ENCODE results near the gene FSTL4.

Gene FSTL4

DNA sequence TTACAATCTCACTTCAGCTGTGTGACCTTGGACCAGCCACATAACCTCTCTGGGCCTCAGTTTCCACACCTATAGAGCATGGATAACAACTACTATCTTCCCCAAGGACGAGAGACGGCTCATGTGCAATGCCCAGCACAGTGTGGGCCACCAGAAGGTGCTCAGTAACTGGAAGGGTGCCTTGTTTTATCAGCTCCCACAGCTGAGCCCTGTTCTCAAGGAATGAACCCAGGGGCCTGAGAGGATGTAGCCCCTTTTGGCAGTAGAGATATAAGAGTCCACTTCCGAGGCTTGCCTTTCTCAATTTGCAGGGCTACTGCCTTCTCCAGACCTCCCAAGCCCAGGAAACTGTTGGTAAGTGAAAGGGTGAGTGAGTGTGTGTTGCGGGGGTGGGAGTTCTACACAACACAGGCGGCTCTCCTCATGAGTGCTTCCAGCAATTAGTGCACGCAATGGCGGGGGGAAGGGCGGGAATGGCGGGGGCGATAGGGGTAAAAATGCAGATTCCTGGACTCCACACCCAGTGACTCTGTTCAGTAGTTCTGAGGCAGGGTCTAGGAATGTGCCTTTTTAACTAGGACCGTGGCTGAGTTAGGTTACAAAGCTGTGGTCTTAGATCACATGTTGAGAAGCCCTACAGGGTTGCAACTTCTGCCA is 185.1 kb downstream of the FSTL4 start:
- no peak for DNase-seq (ENCODE audit: low read depth)

DNA sequence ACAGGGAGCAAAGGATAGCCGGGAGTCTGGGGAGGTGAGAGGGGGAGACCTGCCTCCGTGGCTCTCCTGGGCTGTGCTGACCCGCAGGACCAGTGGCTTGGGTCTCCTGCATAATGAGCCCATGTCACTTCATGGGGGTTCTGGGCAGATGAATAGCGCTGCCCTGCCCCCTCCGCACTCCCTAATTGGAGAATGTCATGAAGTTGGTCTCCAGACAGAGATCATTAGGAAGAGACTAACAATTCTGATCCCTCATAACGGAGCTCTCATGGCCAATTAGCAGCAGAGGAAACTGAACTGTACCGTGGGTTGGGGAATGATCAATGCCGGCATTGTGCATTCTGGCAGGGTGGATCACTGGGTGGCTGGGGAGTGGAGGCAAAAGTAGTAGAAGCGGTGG is 186.1 kb downstream of the FSTL4 start:
- DNase-seq (ENCODE audit: low read depth): no peak

- DNase-seq (ENCODE audit: low read depth): no peak
Measured at GRCh38 chr5:133425764-133426163, 186.6 kb downstream of the FSTL4 start.

- DNase-seq (ENCODE audit: low read depth): no peak
Measured at GRCh38 chr5:133425222-133425621, 187.1 kb downstream of the FSTL4 start.

DNA sequence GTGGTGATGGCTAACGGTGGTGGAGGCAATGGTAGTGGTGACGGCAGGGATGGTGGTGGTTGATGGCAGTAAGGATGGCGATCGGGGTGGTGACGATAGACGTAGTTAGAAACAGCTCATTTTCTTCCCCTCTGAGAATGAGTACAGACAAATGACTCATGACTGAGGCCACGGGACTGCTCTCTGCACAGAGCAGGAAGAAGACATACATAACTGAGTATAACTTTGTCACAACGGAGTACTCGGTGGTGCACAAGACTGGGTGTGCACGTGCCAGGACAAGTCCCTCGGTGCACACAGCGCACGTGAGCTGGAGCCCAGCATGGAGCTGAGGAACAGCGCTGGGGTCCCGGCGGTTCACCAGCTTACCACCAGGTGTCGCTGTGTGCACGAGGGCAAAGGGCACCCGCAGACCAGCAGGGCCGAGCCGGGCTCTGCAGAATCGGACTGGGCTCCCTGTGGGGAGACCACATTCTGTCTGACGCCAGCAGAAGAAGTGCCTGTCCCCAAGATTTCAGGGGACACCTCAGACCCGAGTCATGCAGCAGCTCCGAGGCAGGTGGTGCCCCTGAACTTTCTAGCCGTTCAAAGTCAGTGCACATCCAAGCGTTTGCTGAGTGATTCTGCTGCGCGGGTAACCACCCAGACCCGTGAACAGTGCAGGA is 188.6 kb downstream of the FSTL4 start:
- peak; percentile 55 for DNase-seq (ENCODE audit: low read depth)

DNA sequence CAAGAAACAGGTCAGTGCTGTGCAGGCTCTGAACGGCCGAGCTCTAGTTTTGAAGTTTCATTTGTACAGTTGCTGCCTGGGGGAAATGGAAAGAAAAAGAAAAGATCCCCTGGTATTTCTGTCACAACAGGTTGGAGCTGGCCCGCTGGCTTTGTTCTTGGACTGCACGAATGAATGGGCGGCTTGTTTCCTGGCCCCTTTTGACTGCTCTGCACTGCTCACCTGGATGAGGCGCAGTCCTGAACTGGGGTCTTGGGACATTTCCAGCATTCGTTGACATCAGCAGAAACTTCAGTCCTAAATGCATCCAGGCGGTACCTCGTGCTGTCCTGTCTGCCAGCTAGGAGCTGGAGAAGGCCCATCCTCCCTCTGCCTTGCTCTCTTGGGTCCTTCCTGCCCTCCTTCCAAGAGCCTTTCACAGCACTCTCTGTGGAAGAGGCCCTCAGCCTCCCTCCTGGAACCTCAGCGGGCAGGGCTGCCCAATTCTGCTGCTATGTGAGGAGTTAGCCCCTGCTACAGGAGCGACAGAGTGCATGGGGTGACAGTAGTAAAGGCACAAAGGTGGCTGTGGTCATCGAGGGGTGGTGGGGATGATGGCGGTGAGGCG is 189.2 kb downstream of the FSTL4 start:
- no peak for DNase-seq (ENCODE audit: low read depth)

DNA sequence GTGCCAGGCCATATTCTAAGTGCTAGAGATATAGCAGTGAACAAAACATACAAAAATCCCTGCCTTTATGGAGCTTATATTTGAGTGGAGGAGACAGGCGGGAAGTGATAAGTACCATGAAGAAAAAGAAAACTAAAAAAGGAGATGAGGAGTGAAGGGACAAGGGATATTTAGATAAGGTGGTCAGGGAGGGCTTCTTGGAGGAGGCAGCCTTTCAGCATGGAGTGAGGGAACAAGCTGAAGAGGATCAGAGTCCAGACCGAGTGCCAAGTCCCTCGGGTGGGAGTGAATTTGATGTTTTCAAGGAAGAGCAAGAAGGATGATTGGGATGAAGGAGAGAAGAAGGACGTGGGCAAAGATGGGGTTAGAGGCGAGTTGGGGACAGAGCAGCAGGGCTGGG is 190.5 kb downstream of the FSTL4 start:
- no peak for DNase-seq (ENCODE audit: low read depth)

DNA sequence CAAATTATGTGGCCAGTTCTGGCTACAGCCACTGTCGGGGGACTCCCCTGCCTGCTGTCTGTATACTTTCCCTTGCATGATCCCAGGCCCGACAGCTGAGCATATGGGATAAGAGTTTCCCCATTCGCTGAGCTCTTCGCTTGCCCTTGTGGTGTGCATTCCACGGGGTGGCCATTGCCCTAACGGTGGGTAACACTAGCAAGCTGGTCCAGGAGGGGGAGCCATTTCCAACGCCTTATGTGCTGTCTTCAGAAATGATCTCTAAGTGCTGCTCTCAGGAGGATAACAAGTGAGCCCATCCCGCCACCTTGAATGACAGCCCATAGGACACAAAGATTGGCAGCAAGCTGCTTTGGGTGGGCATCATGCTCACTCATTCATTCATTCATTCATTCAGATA is 190.9 kb downstream of the FSTL4 start:
- no peak for DNase-seq (ENCODE audit: low read depth)

DNA sequence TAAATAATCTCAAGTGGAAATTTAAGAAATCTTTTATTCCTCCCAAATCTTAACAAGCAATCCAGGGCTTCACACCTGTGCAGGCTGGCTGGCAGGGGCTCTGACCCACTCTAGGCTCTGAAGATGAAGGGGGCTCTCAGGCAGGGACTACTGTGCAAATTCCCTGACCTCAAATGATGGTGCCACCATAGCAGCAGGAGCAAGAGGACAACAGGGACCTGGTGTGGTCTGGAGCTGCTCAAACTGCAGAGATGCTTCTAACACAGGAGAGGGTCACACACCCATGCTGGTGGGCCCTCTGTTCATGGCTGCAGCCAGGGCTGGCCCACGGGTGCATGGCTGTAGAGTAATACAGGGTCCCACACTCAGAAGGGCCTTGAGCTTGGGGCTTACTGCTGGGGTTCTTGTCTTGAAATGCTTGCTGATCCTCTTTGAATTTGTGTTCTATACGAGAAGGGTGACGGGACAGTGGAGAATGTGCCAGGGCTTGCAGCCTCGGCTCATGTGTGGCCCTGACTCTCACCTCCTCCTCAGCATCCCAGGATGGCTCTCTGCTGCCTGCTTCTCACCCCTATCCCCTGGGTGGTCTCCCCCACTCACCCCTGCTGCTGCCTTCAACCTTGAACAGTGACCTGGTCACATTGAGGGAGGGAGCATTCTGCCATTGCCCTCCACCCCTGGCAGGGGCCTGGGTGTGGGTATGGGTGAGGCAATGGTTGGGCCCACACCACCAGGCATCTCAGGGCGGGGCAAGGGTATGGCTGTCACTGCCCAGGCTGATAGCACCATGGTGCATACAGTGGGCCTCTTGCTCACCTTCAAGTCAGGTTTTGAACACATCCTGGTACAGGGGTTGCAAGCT is 191.7 kb downstream of the FSTL4 start:
- DNase-seq (ENCODE audit: low read depth): no peak

GRCh38 chr5:133415906-133416305 is 196.4 kb downstream of the FSTL4 start:
- no peak for DNase-seq (ENCODE audit: low read depth)

- DNase-seq (ENCODE audit: low read depth): no peak
Measured at GRCh38 chr5:133415506-133415905, 196.8 kb downstream of the FSTL4 start.

GRCh38 chr5:133412661-133413060 is 199.7 kb downstream of the FSTL4 start:
- no peak for DNase-seq (ENCODE audit: low read depth)

GRCh38 chr5:133410335-133410828 is 202.0 kb downstream of the FSTL4 start:
- DNase-seq (ENCODE audit: low read depth): no peak

DNA sequence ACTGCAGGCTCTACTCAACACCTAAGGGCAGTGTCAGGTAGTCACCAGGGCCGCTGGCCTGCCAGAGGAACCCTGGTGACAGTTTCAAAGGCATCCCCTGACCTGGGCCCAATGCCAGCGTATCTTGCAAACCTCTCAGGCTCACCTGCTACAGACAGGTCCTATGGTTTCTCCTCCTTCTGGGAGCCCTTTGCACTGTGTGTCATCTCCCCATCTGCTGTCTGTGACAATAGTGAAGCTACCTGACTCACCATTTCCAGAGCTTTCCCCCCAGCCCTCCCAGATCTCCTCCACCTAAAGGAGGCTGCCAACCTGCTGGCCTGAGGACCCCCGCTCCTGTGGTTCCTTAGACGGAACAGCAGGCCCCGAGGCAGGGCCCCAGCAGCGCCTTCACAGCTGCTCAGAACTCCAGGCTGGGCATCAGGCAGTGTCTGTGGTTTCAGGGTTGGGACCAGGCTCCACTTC is 203.1 kb downstream of the FSTL4 start:
- no peak for DNase-seq (ENCODE audit: low read depth)

- DNase-seq (ENCODE audit: low read depth): no peak
Measured at GRCh38 chr5:133408322-133408721, 204.0 kb downstream of the FSTL4 start.

- DNase-seq (ENCODE audit: low read depth): no peak
Measured at GRCh38 chr5:133406977-133407632, 205.2 kb downstream of the FSTL4 start.

DNA sequence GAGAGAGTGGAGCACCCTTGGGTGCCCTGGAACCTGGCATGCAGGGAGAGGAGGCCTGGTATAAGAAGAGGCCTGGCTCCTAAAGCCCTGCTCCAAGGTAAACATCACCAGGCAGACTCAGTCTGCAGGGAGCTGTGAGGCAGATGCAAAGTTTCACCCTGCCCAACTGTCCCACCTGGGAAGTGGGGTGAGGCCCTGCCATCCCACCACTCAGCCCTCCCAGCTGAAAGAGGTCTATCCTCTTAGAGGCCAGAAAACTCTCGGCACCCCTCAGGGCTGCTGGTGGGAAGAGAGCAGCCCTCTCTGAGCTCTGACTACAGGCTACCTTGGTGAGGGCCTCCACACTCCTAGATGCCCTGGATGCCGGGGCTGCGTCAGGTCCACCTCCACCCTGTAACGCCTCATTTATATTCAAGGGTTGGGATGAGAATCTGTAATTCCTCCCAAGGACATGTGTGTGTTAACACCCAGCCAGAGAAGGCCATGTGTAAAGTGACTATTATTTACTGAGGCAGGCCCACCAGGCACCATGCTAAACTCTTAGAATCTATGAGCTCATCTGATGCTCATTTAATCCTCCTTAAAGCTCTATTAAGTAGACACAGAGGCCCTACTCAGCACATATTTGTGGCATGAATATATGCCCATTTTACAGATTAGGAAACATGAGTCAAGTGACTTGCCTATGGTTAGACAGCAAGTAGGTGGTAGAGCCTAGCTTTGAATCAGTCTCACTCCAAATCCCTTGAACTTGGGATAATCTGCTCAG is 205.9 kb downstream of the FSTL4 start:
- no peak for DNase-seq (ENCODE audit: low read depth)

DNA sequence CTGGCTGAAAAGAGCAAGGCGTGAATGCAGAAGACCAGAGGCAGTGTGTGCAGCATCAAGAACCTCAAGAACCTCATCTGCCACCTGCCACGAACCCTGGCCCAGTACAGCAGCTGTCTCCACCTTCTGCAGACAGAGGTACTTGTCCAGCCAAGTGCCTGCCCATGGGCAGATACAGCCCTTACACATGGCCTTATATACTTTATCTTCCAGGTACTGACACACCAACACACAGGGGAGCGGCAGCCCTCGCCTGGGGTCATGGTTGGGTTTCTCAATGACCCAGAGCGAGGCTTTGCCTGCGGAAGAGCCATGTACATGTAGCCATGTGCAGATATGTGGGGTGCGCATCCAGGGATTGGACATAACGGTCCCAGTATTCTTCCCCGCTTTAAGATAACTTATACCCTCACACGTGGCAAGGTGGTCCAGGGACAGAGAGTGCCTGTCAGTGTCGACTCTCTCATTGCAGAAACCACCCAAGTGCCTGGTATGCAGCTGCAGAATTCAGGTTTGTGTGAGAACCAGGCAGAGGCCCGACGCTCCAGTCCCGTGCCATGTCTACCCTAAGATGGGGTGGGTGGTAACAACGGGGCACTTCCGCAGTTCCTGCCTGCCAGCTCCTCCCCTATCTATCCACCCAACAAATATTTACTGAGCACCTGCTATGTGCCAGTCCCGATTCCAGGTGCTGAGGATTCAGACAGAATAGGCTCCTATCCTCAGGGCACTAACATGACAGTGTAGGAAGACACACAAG is 206.9 kb downstream of the FSTL4 start:
- DNase-seq (ENCODE audit: low read depth): no peak

- DNase-seq (ENCODE audit: low read depth): no peak
Measured at GRCh38 chr5:133404724-133405123, 207.6 kb downstream of the FSTL4 start.

DNA sequence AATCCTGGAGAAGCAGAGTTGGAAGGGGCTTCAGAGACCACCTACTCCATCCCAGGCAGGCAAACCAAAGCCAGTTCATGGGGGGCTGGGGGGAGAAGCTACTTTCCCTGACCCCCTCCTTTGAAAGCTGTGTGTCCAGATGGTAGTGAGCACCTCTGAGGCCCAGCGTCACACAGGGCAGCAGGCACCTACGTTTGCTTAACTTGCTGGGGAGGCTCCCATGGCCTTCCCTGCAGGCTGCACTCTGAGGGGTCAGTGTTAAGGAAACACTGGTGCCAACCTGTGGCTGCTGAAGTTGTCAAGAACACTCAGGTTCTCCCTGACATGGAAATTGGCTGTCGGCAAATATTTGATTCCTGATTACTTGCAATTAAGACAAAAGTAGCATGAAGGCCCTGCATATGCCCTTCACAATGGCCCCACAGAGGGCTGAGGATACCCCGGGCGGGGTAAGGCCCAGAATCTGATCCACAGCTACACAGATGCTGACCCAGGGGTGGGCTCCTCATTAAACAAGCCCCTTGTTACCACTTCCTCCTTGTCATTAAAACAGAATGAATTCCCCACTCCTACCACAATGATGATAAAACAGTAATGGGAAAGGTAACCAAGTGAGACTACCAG is 208.5 kb downstream of the FSTL4 start:
- DNase-seq (ENCODE audit: low read depth): no peak

Data from stimulated activated CD8-positive, alpha-beta memory T cell treated with anti-CD3 and anti-CD28 coated beads, Interleukin-4, amount 100 ng/mL, for 24 hours (primary cell).